Lower leg skin (tissue), 4 donors: ENCODE measurements around the gene IDE. TPM values are rescaled to one million over a fixed set of nuclear protein-coding genes. Genes with fewer than 3 reads are reported as not detected.
"Not testable (repeated sequence)": the region's sequence is repeated elsewhere in the genome, so short reads cannot be mapped to it uniquely, and the experiment has no call there.

Experiments
- DNase-seq, 2 donors: peaks; one replicate each; pipeline ENCODE4 v3.0.0-alpha.2; 2019; ENCODE audit warnings: low spot score in 2 of 2
- H3K4me3 ChIP-seq: fragments of 200-600 bp; sonication (generic); 2 replicates; pipeline ENCODE4 v1.5.1; 2017; ENCODE audit warnings: mild to moderate bottlenecking, low read depth; ENCODE audit not compliant: poor library complexity, severe bottlenecking
- CTCF ChIP-seq, 3 donors: fragments of 450-650 bp; IDR thresholded peaks; one replicate each; pipeline ENCODE4 v1.5.1; 2016; ENCODE audit warnings: antibody characterized with exemption in 3 of 3, mild to moderate bottlenecking in 3 of 3, moderate library complexity in 2 of 3
- POLR2A ChIP-seq, 2 donors: fragments of 450-650 bp; IDR thresholded peaks; one replicate each; pipeline ENCODE4 v1.6.1; 2016 to 2017; ENCODE audit warnings: antibody characterized with exemption in 2 of 2, mild to moderate bottlenecking in 1 of 2, moderate library complexity in 1 of 2
- WGBS, 2 donors: methylation state at CpG; one replicate each; pipeline ENCODE4 v1.1.5; 2018; 5-methylcytosine and 5-hydroxymethylcytosine counted together
- intact Hi-C: fragments of 100-400 bp; cut with DNase I; formaldehyde crosslinking; loops from one replicate; pipeline ENCODE4 v1.15.0; 2023; ENCODE audit warnings: low total_unique reads
- total RNA-seq, 4 donors: library from RNA; depleted of rRNA; stranded (reverse); fragments of >200 nt; gene quantifications; one replicate each; pipeline ENCODE4 v1.1.0, GENCODE V29; 2016

Gene IDE
- total RNA-seq, 4 donors from 2014 or later = 189 to 443 (median 287) TPM

GRCh38 chr10:92595505-92595904, 21.6 kb upstream of the IDE start:
- WGBS, 2 donors = 90 to 91% methylated on average over 2 of the region's 2 CpGs
- no peak for DNase-seq
- no peak for TF ChIP-seq POLR2A (IDR thresholded peaks at IDR 0.05)

GRCh38 chr10:92593619-92594588, 20.0 kb upstream of the IDE start:
- no peak for DNase-seq
- intact Hi-C loops = no loop called here
- H3K4me3 ChIP-seq = no peak overlapping the region
- TF ChIP-seq POLR2A (IDR thresholded peaks at IDR 0.05) (no peak), CTCF (IDR thresholded peaks at IDR 0.05) (no peak)
- WGBS, 2 donors = 11 to 13% methylated on average over 9 of the region's 9 CpGs

More at GRCh38 chr10:92595505-92595904, 21.6 kb upstream of the IDE start:
- H3K4me3 ChIP-seq = no peak overlapping the region
- intact Hi-C loops = loop anchor here (5.0 kb wide), 1 partner anchor 1813 kb away; no protein-coding TSS in a partner anchor

- intact Hi-C loops = no loop called here
- DNase-seq = peak; percentile 98 to 99
- WGBS, 2 donors = 0 to 1% methylated on average over 59 to 60 of the region's 61 CpGs
- peak within 1 kb of the TSS; percentile 56 for H3K4me3 ChIP-seq
- no peak for TF ChIP-seq CTCF (IDR thresholded peaks at IDR 0.05)
- peak in 1 of 2 donors; percentile 71 for TF ChIP-seq POLR2A (IDR thresholded peaks at IDR 0.05)
Observed at GRCh38 chr10:92592761-92593618, 19.1 kb upstream of the IDE start, which contains the start of gene KIF11. Gene KIF11 (plus strand): TSS chr10:92593130. CDS start chr10:92593376, 246 bp downstream.

- TF ChIP-seq POLR2A (IDR thresholded peaks at IDR 0.05) = no peak
- no peak for TF ChIP-seq CTCF (IDR thresholded peaks at IDR 0.05)
- 1% methylated on average over 36 to 38 of the region's 38 CpGs for WGBS, 2 donors
- intact Hi-C loops = no loop called here
- DNase-seq = peak; percentile 91 to 97
- H3K4me3 ChIP-seq = peak overlapping the region; percentile 56
Observed at GRCh38 chr10:92591550-92592022, 17.7 kb upstream of the IDE start.

GRCh38 chr10:92590623-92591549, 17.0 kb upstream of the IDE start:
- H3K4me3 ChIP-seq = no peak overlapping the region
- intact Hi-C loops = no loop called here
- WGBS, 2 donors = 52 to 53% methylated on average over 19 of the region's 19 CpGs
- peak in 1 of 2 donors; percentile 41 for DNase-seq
- TF ChIP-seq CTCF (IDR thresholded peaks at IDR 0.05) = no peak
- no peak for TF ChIP-seq POLR2A (IDR thresholded peaks at IDR 0.05)

- intact Hi-C loops, H3K4me3 ChIP-seq, DNase-seq: not testable (repeated sequence)
- WGBS, 2 donors = 85 to 90% methylated on average over 6 of the region's 6 CpGs
Observed at GRCh38 chr10:92582347-92582746, 8.5 kb upstream of the IDE start.
